Raji (cell line): ENCODE results near the gene BMP7.

ENCODE experiments used
- POLR2A ChIP-seq: IDR thresholded peaks from 2 replicates; pipeline ENCODE4 v1.6.1; 2011; ENCODE audit warnings: low read depth, low read length, control low read depth; ENCODE audit not compliant: insufficient read depth

BMP7 gene

DNA sequence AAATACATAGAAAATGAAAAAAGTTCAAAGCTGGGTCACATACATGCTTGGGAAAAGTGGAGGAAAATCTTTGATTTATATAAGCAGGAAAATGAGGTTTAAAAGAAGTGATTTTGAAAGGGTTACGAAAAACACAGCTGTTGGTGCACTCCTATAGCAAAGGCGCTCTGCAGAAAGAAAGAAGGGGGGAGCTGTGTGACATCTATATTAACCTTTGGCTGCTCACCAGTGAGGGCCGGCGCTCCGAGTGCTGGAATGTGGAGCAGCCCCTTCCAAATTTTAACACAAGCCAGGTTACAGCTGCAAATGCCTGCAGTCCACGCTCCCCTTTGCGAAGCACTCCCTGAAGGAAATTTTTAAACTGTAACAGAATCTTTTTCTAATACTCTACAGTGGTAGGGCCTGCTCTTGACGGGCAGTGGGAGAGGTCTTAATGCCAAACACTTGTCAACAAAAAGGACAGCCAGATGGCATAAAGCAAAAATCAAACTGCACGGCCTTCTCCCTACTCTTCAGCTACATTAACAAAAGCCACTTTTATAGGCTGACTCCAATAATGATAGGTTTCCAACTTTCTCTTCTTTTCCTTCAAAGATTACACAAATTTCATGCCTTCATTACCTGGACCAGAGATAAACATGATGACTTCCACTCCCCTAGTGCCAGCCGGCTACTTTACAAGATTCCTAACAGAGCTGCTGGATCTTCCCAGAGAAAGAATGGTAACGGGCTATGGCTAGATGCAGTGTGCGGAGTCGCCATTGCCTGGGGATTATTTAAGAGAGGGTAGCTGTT lies 4.8 kb downstream of the BMP7 start:
- TF ChIP-seq POLR2A: no peak

DNA sequence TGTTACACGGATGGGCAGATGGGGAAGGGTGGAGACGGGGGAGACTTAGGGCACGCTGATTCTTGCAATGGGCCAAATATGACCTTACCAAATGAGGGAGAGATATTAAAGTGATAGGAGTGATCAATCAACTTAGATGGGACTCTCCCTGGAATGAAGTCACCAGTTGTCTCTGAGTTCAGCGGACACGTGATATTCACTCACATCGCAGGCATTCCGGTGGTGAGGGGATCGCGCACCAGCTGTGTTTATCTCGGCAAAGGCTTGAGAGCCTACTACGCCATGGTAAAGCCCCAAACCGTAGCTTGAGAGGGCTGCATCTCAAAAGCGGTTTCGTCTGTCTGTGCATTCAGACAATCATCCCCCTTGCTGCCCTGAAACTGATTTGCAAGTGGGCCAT lies 5.5 kb downstream of the BMP7 start:
- no peak for TF ChIP-seq POLR2A

DNA sequence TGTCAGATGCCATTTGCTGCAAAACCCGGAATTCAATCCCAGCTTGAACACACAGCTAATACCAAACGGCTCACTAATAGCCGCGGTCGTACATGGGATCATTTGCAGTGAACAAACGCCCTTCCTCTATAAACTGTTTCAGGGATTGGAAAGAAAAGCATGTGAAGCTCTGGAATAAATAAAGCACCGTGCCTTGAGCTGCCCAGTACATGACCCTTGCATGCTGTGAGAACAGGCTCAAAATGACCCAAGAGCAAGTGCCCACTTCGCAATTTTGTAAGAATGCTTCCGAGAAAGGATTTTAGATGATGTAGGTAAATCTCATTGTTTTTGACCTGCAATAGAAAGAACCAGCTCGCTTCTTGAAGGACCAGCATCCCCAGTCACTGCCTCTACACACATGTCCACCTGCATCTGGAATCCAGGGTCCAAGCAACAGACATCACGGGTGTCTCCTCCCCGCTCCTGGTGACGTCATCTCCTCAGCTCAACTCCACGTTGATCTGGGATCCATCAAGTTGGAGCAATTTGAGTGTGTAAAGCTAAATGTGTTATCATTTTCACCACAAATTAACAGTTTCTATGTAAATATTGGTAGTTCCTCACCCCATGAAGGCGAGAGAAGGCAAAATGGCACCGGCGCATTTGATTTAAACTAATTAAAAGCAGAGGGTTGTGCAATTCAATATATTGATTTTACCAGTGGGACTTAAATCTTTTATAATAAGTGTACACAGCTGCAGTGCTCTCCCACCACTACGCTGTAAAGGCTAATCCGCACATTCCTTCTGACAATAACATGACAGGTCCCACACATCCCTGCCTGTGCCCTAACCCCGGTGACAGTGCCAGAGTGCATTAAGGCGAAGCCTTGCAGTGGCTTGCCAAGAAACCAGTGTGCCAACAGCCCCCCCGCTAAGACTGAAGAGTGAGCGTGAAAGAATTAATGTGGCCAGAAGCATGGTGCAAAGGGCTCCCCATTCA lies 6.2 kb downstream of the BMP7 start:
- no peak for TF ChIP-seq POLR2A

DNA sequence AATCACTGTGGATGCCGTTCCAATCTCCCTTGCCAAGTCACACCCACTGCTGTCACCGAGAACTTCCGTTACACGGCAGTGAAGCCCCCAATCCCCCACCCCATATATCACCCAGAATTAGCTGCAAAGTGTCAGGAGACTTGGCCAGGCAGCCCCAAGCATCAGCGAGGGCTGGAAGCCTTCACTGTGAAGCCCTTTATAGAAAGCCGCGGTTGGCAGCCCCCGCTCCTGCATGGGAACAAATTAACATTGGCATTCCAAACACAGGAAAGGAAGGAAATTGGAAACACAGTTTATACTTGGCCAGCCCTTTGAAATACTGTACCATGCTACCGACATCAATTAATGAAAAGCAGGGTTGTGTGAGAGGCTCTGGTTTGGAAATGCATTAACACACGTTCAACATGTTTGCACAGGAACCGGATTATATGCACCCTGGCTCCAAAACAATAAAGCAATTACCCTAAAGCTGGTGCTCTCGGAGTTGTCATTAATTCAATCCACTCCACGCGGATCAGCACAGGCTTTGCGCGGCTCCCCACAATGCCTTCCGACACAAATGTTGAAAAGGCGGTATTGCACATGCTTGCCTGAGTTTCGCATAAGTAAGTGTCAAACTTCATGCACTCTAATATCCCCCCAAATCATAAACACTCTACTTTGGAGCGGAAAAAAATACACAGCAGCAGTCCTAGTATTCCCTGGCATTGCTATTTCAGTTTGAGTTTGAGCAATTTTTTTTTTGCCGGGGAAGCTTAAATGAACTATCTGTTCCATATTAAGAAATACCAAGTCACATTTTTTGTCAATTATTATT lies 7.1 kb downstream of the BMP7 start:
- TF ChIP-seq POLR2A: no peak

DNA sequence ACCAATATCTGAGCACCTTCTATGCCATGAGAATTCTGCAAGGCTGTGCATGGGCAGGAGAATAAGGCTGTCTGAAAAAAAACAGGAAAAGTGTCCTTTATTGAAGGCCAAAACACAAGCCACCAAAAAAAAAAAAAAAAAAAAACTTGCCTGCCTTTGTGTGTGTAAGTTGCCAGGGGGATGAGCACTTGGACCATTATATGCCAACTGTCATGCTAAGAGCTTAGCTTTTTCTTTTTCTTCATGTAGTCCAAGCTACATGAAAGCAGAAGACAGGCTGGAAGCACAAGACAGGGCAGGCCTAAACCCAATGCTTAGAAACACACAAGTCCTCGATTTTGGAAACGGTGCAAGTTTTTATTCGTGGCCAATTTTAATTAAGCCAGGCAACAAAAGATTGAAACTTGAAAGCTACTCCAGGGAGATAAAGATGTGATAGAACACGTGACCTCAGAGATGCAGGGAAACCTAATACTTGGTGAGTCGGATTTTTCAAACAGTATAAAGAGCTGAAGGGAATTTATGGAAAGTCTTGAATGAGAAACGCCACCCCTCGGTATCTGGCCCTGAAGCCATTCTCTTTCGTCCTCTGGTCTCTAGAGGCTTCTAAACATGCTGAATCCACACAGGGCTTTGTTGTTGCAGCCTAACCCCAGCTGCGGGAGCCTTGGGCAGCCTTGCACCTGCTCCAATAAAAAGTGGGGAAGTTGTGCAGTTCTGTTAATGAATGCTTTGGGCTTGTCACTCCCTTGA lies 8.6 kb downstream of the BMP7 start:
- no peak for TF ChIP-seq POLR2A

DNA sequence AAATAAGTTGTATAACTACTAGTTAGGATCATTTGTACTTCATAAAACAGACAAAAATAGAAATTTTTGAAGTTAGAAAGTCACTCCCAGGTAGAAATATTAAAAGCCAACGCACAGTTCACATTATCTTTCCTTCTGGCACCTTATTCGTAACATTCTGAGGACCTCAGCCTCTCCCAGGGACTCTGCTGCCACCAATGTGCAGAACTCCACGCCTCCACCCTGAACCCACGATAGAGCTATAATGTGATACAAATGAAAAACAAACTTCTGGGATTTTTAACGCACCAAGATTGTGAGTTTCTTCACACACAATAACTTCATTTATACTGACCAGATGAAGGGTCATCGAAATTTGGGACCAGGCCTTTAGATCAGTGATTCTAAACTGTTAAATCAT lies 9.5 kb downstream of the BMP7 start:
- no peak for TF ChIP-seq POLR2A

DNA sequence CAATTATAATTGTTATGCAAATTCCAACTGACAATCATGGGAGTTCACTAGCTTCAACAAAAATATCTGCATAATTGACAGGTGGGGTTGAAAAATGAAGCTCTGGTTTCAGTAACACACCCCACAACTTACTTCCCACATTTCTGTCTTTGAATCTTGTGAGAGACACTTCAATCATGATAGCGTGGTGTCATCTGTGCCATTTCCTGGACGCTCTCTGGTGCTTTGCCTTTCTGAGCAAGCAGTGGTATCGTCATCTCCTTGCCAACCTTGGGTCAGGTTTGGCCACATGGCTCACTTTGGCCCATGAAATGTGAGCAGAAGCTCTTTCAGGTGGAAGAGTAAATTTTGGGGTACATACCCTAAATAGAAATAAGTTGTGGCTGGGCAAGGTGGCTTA lies 10.2 kb downstream of the BMP7 start:
- TF ChIP-seq POLR2A: no peak

DNA sequence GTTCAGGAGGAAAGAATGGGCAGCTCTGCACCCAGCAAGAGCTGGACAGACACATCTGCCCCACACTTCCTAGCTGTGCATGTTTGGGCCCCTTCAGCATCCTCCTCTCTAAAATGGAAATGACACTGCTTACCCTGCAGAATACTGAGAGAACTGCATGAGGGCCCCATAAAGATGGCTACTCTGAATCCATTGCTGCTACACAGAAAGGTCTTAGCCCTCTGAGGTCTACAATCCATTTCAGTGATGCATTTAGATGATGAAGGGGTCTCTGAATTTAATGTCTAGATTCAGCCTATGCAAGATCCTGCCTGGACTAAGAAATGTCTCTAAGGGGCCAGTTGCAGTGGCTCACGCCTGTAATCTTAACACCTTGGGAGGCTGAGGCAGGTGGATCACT lies 11.3 kb downstream of the BMP7 start:
- no peak for TF ChIP-seq POLR2A

DNA sequence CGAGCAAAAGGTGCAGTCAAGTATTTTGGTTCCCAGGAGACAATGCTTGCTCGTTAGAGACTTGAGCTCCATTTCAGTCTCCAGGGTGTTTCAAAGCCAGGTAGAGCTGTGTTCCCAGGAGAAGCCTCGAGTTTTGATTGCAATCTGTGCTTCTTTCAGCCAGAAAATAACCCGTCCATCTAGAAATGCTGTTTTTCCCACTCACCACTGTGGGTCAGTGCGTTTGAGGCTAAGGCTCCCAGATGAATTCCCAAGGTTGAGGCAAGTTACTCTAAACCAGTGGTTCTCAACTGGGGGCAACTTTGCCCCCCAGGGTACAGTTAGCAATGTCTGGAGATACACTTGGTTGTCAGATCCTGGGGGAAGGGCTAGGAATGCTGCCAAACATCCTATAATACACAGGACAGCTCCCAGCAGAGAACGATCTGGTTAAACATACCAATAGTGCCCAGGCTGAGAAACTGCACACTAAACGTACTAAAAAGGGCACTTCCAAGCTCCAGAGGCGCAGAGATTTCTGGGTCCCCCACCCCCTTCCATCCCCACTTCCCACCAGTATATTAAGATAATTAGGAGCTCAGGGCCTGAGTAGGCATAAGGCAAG lies 13.8 kb downstream of the BMP7 start:
- TF ChIP-seq POLR2A: no peak

DNA sequence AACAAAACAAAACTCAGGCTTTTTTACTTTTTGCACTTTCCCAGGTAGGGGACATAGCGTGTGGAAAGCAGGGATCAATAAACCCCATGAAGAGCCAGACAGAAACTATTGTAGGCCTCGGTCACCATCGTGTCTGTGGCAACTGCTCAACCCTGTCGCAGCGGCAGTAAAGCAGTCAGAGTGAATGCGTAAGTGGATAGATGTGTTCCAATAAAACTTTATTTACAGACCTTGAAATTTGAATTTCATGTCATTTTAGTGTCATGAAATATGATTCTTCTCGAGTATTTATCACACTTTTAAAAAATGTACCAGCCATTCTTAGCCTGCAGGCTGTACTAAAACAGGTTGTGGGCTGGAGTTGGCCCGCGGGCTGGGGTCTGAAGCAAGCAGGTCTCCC lies 14.5 kb downstream of the BMP7 start:
- no peak for TF ChIP-seq POLR2A

DNA sequence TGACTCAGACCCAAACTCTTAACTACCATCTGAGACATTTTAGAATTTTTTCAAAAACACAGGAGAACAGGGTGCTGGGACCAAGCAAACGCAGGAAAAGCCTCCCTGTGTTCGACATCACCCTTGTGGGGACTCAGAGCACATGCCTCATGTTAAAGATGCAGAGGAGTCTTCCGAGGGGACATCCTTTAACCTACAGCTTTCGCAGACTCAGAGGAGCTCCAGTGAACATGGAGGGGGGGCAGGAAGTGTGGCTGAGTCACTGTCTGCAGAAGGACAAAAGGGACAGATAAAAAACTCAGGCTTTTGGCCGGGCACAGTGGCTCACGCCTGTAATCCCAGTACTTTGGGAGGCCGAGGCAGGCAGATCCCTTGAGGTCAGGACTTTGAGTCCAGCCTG lies 15.1 kb downstream of the BMP7 start:
- TF ChIP-seq POLR2A: no peak

DNA sequence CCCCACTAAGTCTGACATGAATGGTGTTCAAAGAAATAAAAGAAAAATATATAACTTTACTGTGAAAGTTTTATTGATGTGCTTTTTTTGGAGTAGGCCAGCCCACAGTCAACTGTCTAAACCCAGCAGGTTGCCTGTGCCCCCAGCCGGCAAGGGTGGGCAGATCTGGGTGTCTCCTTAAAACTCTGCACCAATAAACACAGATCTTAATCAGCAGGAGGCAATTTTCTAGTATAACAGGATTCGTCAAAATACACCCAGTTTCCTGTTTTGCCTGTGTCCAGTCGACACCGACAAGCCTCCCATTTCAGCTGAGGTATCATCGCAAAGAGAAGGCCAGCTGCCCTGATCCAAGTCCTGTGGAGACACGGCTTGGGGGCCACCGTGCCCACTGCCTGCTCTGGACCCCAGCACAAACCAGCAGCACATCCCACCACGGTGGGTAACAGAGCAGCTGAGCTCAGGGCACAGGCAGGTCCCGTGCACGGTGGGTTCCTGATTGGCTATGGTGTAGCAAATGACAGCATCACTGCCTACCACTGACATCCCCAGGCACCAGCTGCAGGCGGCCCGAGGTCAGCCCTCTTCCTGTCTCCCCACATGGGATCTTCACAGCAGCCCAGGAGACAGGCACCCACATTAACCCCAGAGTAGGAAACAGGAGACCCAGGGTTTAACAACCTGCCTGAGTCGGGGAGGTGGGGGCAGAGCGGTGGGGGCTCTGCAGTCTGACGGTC lies 15.7 kb downstream of the BMP7 start:
- 0 out of 2 replicates have a peak, but pooled peaks have one; percentile 9 for TF ChIP-seq POLR2A

DNA sequence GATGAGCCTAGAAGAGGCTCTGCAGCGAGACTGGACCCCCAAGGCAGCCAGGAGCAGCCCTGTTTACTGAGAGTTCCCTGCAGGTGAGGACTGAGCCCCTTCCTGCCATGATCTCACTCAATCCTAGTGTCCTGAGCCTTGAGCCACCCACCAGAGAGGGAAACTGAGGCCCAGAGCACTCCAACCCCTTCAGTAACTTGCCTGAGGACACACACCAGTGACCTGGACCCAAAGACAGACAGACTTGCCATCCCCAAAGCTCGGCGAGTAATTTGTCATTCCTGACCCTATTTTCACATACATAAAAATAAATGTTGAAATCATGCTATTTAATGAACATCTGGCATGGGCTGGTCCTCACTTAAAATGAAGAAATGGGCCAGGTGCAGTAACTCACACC lies 16.7 kb downstream of the BMP7 start:
- TF ChIP-seq POLR2A: no peak
